A549 (cell line): ENCODE data around the gene PTPRN2.

Source experiments
- EP300 ChIP-seq, 2 experiments: fragments of >200 bp; sonication (Bioruptor Twin); formaldehyde crosslinking; IDR thresholded peaks; 2 replicates in 1 of 2; 3 replicates in 1 of 2; pipeline ENCODE4 v1.6.1; 2016 to 2017
- FOSL2 ChIP-seq, 2 experiments: fragments of 450-650 bp in 1 of 2; fragments of >200 bp in 1 of 2; sonication (Bioruptor Twin) in 1 of 2; formaldehyde crosslinking; IDR thresholded peaks; 2 replicates each; pipeline versions ENCODE4 v1.5.0 to v1.6.1; 2016 to 2020; ENCODE audit warnings: mild to moderate bottlenecking in 1 of 2, moderate library complexity in 1 of 2
- POLR2A ChIP-seq: IDR thresholded peaks from 2 replicates; pipeline ENCODE4 v1.6.1; 2012; ENCODE audit warnings: mild to moderate bottlenecking, low read length
- TF ChIP-seq, protein P1 (sequence below): fragments of >200 bp; sonication (Bioruptor Twin); formaldehyde crosslinking; IDR thresholded peaks from 3 replicates; pipeline ENCODE4 v1.5.1; 2016
- TF ChIP-seq, protein P2 (sequence below): fragments of 450-650 bp; IDR thresholded peaks from 2 replicates; pipeline ENCODE4 v1.6.1; 2014; ENCODE audit warnings: antibody characterized with exemption
- TF ChIP-seq, protein P3 (sequence below): IDR thresholded peaks from 2 replicates; pipeline ENCODE4 v1.6.1; 2012

DNA sequence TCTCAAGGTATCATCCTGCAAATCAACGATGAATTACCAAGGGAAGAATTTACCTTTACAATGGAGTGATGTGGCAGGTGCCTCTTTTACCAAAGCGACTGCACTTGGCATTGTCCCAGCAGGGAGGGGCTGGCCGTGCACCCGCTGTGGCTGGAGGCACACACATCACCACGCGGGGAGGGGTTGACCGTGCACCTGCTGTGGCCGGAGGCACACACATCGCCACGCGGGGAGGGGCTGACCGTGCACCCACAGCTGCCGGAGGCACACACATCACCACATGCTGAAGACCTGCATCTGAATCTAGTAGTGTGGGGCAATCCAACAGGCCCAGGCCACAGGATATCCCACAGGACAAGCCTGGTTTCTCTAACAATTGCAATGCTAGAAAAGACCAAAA lies 757.3 kb downstream of the PTPRN2 start:
- TF ChIP-seq EP300 (IDR thresholded peaks at IDR 0.05) = no peak
- TF ChIP-seq, protein P1, sequence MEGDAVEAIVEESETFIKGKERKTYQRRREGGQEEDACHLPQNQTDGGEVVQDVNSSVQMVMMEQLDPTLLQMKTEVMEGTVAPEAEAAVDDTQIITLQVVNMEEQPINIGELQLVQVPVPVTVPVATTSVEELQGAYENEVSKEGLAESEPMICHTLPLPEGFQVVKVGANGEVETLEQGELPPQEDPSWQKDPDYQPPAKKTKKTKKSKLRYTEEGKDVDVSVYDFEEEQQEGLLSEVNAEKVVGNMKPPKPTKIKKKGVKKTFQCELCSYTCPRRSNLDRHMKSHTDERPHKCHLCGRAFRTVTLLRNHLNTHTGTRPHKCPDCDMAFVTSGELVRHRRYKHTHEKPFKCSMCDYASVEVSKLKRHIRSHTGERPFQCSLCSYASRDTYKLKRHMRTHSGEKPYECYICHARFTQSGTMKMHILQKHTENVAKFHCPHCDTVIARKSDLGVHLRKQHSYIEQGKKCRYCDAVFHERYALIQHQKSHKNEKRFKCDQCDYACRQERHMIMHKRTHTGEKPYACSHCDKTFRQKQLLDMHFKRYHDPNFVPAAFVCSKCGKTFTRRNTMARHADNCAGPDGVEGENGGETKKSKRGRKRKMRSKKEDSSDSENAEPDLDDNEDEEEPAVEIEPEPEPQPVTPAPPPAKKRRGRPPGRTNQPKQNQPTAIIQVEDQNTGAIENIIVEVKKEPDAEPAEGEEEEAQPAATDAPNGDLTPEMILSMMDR = no peak
- TF ChIP-seq POLR2A = no peak
- TF ChIP-seq, protein P2, sequence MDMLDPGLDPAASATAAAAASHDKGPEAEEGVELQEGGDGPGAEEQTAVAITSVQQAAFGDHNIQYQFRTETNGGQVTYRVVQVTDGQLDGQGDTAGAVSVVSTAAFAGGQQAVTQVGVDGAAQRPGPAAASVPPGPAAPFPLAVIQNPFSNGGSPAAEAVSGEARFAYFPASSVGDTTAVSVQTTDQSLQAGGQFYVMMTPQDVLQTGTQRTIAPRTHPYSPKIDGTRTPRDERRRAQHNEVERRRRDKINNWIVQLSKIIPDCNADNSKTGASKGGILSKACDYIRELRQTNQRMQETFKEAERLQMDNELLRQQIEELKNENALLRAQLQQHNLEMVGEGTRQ = no peak
- TF ChIP-seq FOSL2 (IDR thresholded peaks at IDR 0.05) = no peak
- no peak for TF ChIP-seq FOSL2 (CRISPR knock-in tag; IDR thresholded peaks at IDR 0.05)
- TF ChIP-seq, protein P3, sequence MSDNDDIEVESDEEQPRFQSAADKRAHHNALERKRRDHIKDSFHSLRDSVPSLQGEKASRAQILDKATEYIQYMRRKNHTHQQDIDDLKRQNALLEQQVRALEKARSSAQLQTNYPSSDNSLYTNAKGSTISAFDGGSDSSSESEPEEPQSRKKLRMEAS = no peak
